ENCODE results near the gene NBEAL1.
A peak's percentile ranks its signal among the peaks of the same experiment; 100 is the strongest.

DNA sequence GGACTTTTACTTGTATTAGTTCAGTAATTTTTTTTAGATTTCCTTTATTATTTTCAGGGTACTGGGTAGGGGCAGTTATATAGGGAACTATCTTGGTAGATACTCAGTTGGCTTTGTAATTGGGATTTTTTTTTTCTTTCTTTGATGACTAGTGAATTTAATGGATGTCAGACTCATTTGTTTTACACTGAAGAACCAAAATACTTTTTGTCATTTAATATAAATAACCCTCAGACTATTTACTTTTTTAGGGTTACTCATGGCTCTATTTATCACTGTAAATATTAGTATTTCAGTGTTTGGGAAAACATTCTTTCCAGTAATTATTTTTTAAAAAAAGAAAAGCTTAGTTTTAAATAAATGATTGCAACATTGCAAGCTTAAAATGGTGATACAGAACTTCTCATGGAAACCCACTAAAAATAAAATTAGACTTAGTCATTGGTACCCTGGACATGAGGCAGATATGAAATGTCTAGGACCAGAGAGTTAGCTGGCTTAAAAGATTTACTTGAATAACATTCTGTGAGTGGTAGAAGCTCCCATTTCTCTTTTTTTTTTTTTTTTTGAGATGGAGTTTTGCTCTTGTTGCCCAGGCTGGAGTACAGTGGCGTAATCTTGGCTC lies 149.7 kb downstream of the NBEAL1 start:
- TF ChIP-seq POLR2AphosphoS5 (IDR thresholded peaks at IDR 0.05) (peak; percentile 55), POLR2A (IDR thresholded peaks at IDR 0.05) (no peak), EP300 (IDR thresholded peaks at IDR 0.05) (no peak)
- TF ChIP-seq, protein P1, sequence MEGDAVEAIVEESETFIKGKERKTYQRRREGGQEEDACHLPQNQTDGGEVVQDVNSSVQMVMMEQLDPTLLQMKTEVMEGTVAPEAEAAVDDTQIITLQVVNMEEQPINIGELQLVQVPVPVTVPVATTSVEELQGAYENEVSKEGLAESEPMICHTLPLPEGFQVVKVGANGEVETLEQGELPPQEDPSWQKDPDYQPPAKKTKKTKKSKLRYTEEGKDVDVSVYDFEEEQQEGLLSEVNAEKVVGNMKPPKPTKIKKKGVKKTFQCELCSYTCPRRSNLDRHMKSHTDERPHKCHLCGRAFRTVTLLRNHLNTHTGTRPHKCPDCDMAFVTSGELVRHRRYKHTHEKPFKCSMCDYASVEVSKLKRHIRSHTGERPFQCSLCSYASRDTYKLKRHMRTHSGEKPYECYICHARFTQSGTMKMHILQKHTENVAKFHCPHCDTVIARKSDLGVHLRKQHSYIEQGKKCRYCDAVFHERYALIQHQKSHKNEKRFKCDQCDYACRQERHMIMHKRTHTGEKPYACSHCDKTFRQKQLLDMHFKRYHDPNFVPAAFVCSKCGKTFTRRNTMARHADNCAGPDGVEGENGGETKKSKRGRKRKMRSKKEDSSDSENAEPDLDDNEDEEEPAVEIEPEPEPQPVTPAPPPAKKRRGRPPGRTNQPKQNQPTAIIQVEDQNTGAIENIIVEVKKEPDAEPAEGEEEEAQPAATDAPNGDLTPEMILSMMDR (IDR thresholded peaks at IDR 0.05), result no peak
